Spleen (tissue), 11 donors: ENCODE data around the gene ADGRL3. TPM values are rescaled to one million over a fixed set of nuclear protein-coding genes. Genes with fewer than 3 reads are reported as not detected.

ENCODE experiments used
- DNase-seq: peaks from one replicate; pipeline ENCODE4 v3.0.0-alpha.2; 2020
- H3K27ac ChIP-seq, 8 donors: fragments of 200-600 bp; sonication (generic) in 7 of 8; 1 replicate in 4 of 8; 2 replicates in 4 of 8; pipeline versions ENCODE4 v1.5.0 to v1.8.0; 2016 to 2021; ENCODE audit warnings: inconsistent platforms in 4 of 8, mild to moderate bottlenecking in 4 of 8, moderate library complexity in 1 of 8
- H3K27me3 ChIP-seq, 7 donors: fragments of 200-600 bp; sonication (generic) in 6 of 7; replicated peaks in 1 of 7; 1 replicate in 4 of 7; 2 replicates in 3 of 7; pipeline versions ENCODE4 v1.5.0 to v1.8.0; 2016 to 2021; ENCODE audit warnings: inconsistent platforms in 3 of 7, mild to moderate bottlenecking in 1 of 7
- H3K36me3 ChIP-seq, 6 donors: fragments of 200-600 bp; sonication (generic) in 5 of 6; 1 replicate in 4 of 6; 2 replicates in 2 of 6; pipeline versions ENCODE4 v1.5.0 to v1.8.0; 2016 to 2021; ENCODE audit warnings: inconsistent platforms in 2 of 6
- H3K4me1 ChIP-seq, 6 donors: fragments of 200-600 bp; sonication (generic) in 5 of 6; 1 replicate in 3 of 6; 2 replicates in 3 of 6; pipeline versions ENCODE4 v1.5.0 to v1.8.0; 2016 to 2021; ENCODE audit warnings: inconsistent platforms in 3 of 6
- H3K4me3 ChIP-seq, 8 donors: fragments of 200-600 bp; sonication (generic) in 7 of 8; 1 replicate in 4 of 8; 2 replicates in 4 of 8; pipeline versions ENCODE4 v1.5.0 to v1.8.0; 2016 to 2021; ENCODE audit warnings: inconsistent platforms in 4 of 8, mild to moderate bottlenecking in 4 of 8, moderate library complexity in 2 of 8
- H3K9me3 ChIP-seq, 8 donors: fragments of 200-600 bp; sonication (generic) in 7 of 8; 1 replicate in 4 of 8; 2 replicates in 4 of 8; pipeline versions ENCODE4 v1.5.0 to v1.8.0; 2016 to 2021; ENCODE audit warnings: inconsistent platforms in 4 of 8
- POLR2A ChIP-seq, 3 donors: fragments of 450-650 bp; IDR thresholded peaks; one replicate each; pipeline ENCODE4 v1.5.1; 2017; ENCODE audit warnings: antibody characterized with exemption in 3 of 3, mild to moderate bottlenecking in 1 of 3
- POLR2AphosphoS5 ChIP-seq, 3 donors: sonication (generic); formaldehyde crosslinking; IDR thresholded peaks; one replicate each; pipeline ENCODE4 v1.5.1; 2017; ENCODE audit warnings: antibody characterized with exemption in 3 of 3
- WGBS, 5 donors: extraction: QIAGEN DNeasy Blood & Tissue Kit in 3 of 5; methylation state at CpG; one replicate each; pipeline versions ENCODE4 v1.1.5 to v1.1.7; 2013 to 2018; 5-methylcytosine and 5-hydroxymethylcytosine counted together
- intact Hi-C: fragments of 100-400 bp; cut with DNase I; formaldehyde crosslinking; loops from one replicate; pipeline ENCODE4 v1.15.0; 2023; ENCODE audit warnings: low total_unique reads
- polyA plus RNA-seq, 3 donors: library from polyadenylated mRNA; stranded (reverse); fragments of 200-250 nt; gene quantifications; one replicate each; pipeline ENCODE4 v1.2.1, GENCODE V29; 2013
- total RNA-seq, 7 donors: library from RNA; depleted of rRNA in 3 of 7; stranded (reverse); fragments of >200 nt in 3 of 7; fragmentation: NEBNext Ultra II Directional in 4 of 7; extraction: Animal tissue kit (Norgen Biotek cat#: 25700) in 4 of 7; gene quantifications; one replicate each; pipeline versions ENCODE4 v1.1.0 to v1.2.1, GENCODE V29; 2016 to 2021
- TF ChIP-seq, protein P1 (sequence below), 11 experiments: fragments of 200-600 bp in 7 of 11; fragments of 450-650 bp in 4 of 11; sonication (generic) in 4 of 11; IDR thresholded peaks in 8 of 11; conservative IDR thresholded peaks in 3 of 11; 1 replicate in 7 of 11; 2 replicates in 4 of 11; pipeline versions ENCODE4 v1.4.0 to v1.8.0; 2016 to 2021; ENCODE audit warnings: antibody characterized with exemption in 11 of 11, inconsistent platforms in 4 of 11, mild to moderate bottlenecking in 1 of 11
- donor health status: healthy with polysubstance abuse.
- donor health status: DM: no; HTN: no; CAD: no; lungs with moderate emphysema.
- donor health status: DM: no; HTN: no; CAD: no.
- donor health status: Bipolar disorder and iron deficiency.
- donor health status: healthy.
- donor health status: DM: no; HTN: no; CAD: no.
- donor health status: DM: yes; HTN: yes; CAD: no.

Gene ADGRL3
- total and polyA plus RNA-seq, 10 donors: 0.09 to 0.92 (median 0.46) TPM; not detected in 1

DNA sequence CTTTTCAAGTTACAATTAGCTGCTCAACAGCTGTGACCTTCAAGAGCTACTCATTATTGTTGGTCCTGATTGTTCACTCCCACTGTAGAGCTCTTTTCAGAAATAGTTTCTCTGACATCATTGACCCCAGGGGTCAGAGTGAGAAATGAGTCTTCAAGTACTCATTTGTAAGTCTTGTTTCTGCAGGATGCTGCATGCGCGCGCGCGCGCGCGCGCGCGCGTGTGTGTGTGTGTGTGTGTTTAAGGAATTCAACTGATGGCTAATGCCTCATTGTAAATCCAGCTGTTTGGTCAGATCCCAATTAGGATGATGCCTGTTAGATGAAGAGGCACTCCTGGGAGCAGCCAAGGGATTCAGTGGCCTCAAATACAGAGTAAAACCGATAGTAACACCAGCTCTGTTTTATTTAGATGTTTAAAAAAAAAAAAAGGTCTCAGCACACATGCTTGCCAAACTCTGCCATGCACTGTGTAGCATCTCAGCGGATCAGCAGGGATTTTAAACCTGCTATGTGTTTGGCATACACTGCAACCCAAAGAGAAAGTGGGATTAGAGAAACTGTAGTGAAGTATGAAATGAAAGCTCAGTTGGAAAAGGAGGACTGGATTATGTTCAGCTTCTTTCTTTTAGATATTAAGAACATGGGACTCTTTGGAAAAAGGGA lies 332.3 kb downstream of the ADGRL3 start:
- TF ChIP-seq POLR2A (IDR thresholded peaks at IDR 0.05) (no peak), POLR2AphosphoS5 (IDR thresholded peaks at IDR 0.05) (no peak)
- TF ChIP-seq, protein P1, sequence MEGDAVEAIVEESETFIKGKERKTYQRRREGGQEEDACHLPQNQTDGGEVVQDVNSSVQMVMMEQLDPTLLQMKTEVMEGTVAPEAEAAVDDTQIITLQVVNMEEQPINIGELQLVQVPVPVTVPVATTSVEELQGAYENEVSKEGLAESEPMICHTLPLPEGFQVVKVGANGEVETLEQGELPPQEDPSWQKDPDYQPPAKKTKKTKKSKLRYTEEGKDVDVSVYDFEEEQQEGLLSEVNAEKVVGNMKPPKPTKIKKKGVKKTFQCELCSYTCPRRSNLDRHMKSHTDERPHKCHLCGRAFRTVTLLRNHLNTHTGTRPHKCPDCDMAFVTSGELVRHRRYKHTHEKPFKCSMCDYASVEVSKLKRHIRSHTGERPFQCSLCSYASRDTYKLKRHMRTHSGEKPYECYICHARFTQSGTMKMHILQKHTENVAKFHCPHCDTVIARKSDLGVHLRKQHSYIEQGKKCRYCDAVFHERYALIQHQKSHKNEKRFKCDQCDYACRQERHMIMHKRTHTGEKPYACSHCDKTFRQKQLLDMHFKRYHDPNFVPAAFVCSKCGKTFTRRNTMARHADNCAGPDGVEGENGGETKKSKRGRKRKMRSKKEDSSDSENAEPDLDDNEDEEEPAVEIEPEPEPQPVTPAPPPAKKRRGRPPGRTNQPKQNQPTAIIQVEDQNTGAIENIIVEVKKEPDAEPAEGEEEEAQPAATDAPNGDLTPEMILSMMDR (IDR thresholded peaks at IDR 0.05 in 8 of 11, conservative IDR thresholded peaks at IDR 0.05 in 3 of 11): no peak
- peaks cover 0 to 17% (median 3%) of the 10 kb centered on the region in 8 donors for H3K9me3 ChIP-seq
- H3K36me3 ChIP-seq: no peaks in the 10 kb centered on the region
- no peaks in the 10 kb centered on the region for H3K4me1 ChIP-seq
- H3K27me3 ChIP-seq: no peaks in the 10 kb centered on the region
- 43 to 68% (median 59%) methylated on average over 14 of the region's 14 CpGs for WGBS, 5 donors
- H3K4me3 ChIP-seq: no peak overlapping the region
- intact Hi-C loops: no loop called here
- no peak overlapping the region for H3K27ac ChIP-seq
- no peak for DNase-seq

DNA sequence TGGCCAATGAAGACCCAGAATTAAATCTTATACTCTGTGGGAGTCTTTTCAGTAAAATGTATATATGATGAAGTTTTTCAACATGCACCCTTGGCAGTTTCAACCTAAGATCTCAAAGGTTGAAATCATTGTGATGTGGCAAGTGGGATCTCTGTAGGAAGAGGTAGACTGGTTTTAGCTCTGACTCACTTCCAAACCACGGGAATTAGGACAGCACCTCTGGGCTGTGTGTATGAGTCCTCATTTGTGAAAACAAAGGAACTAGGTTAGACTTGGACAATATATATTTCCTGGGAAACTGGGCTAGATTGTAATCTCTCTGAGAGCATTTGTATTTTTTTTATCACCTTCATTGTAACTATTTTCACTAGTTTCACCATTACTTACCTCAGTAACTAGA lies 333.0 kb downstream of the ADGRL3 start:
- Histone ChIP-seq H3K4me1 (no peaks in the 10 kb centered on the region), H3K27me3 (no peaks in the 10 kb centered on the region), H3K9me3 (peaks cover 0 to 17% (median 3%) of the 10 kb centered on the region in 8 donors), H3K4me3 (no peak overlapping the region), H3K36me3 (no peaks in the 10 kb centered on the region), H3K27ac (no peak overlapping the region)
- 52 to 73% (median 61%) methylated on average over 1 of the region's 1 CpG for whole genome bisulfite sequencing, 5 donors
- intact Hi-C loops: no loop called here
- DNase-seq: no peak
- TF ChIP-seq POLR2AphosphoS5 (IDR thresholded peaks at IDR 0.05): no peak
- TF ChIP-seq, protein P1 (IDR thresholded peaks at IDR 0.05 in 8 of 11, conservative IDR thresholded peaks at IDR 0.05 in 3 of 11): no peak
- TF ChIP-seq POLR2A (IDR thresholded peaks at IDR 0.05): no peak

DNA sequence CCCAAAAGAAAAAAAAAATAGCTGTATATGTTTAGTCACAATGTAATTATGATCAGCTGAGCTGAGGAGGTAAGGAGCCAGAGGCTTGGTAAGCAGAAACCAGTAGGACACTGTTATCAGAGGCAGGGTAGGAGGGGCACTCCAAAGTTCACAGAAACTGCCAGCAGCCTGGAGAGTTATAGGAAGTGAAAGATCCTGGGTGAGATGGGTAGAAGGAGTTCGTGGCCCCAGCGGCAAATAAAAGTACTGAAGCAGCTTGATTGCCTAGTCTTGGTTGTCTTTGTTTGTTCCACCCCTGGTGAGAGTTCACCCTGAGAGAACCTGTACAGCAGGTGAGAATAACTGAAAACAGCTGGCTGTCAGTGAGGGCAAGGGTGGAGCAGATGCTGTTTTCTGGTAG lies 340.8 kb downstream of the ADGRL3 start:
- H3K36me3 ChIP-seq: no peaks in the 10 kb centered on the region
- DNase-seq: no peak
- peaks cover 0 to 8% (median 0%) of the 10 kb centered on the region in 8 donors for H3K9me3 ChIP-seq
- TF ChIP-seq POLR2A (IDR thresholded peaks at IDR 0.05): no peak
- TF ChIP-seq POLR2AphosphoS5 (IDR thresholded peaks at IDR 0.05): no peak
- TF ChIP-seq, protein P1 (IDR thresholded peaks at IDR 0.05 in 8 of 11, conservative IDR thresholded peaks at IDR 0.05 in 3 of 11): no peak
- H3K4me3 ChIP-seq: no peak overlapping the region
- 68 to 89% (median 73%) methylated on average over 2 of the region's 2 CpGs for WGBS, 5 donors
- no peak overlapping the region for H3K27ac ChIP-seq
- intact Hi-C loops: no loop called here
- H3K4me1 ChIP-seq: no peaks in the 10 kb centered on the region
- no peaks in the 10 kb centered on the region for H3K27me3 ChIP-seq

DNA sequence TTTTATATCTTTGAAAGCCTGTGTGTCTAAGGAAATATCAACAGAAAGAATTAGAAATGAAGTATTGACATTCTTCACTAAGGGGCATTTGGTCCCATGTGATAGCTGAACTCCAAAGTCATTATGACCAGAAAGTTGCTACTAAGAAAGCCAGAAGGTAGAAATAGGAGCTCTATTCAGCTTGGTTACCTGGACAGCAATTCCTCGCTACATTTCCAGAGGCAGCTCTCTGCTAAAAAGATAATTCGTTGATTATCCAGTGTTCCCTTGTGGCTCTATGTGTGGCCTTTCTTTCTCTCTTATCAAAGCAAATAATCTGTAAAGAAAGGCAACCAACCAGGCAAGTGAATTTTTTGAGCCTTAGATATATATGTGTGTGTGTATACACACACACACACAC lies 341.3 kb downstream of the ADGRL3 start:
- no peak overlapping the region for H3K27ac ChIP-seq
- H3K27me3 ChIP-seq: no peaks in the 10 kb centered on the region
- 80 to 87% (median 84%) methylated on average over 2 of the region's 2 CpGs for WGBS, 5 donors
- H3K36me3 ChIP-seq: no peaks in the 10 kb centered on the region
- intact Hi-C loops: no loop called here
- H3K4me1 ChIP-seq: no peaks in the 10 kb centered on the region
- no peak overlapping the region for H3K4me3 ChIP-seq
- no peak for DNase-seq
- H3K9me3 ChIP-seq: peaks cover 0 to 8% (median 0%) of the 10 kb centered on the region in 8 donors
- TF ChIP-seq POLR2AphosphoS5 (IDR thresholded peaks at IDR 0.05): no peak
- TF ChIP-seq, protein P1 (IDR thresholded peaks at IDR 0.05 in 8 of 11, conservative IDR thresholded peaks at IDR 0.05 in 3 of 11): no peak
